AG20443 (cell line): ENCODE data around the gene GPR89A.
"Not testable (repeated sequence)": the region's sequence is repeated elsewhere in the genome, so short reads cannot be mapped to it uniquely, and the experiment has no call there.

Source experiments
- DNase-seq: peaks from one replicate; pipeline ENCODE4 v3.0.0; 2012; ENCODE audit warnings: low spot score, mixed read lengths

Gene GPR89A

GRCh38 chr1:145686078-145686477, 78.3 kb downstream of the GPR89A start:
- not testable (repeated sequence) for DNase-seq

DNA sequence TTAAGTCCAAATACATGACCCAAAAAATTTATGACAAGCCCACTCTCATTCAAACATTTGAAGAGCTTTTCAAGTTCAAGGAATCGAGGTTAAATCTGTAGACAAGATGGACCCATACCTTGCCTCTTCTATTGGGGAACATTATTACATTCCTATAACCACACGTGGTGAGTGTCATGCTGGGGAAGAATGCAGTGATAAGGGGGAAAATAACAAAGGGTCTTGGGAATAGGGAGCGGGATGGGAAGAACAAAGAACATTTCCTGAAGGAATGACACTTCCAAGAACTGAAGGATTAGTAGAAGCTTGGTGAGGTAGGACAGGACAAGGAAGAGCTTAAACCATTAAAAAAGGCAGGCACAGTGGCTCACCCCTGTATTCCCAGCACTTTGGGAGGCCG, 80.5 kb downstream of the GPR89A start:
- no peak for DNase-seq

- DNase-seq, result no peak
Measured at GRCh38 chr1:145688924-145689323, 81.1 kb downstream of the GPR89A start.

DNA sequence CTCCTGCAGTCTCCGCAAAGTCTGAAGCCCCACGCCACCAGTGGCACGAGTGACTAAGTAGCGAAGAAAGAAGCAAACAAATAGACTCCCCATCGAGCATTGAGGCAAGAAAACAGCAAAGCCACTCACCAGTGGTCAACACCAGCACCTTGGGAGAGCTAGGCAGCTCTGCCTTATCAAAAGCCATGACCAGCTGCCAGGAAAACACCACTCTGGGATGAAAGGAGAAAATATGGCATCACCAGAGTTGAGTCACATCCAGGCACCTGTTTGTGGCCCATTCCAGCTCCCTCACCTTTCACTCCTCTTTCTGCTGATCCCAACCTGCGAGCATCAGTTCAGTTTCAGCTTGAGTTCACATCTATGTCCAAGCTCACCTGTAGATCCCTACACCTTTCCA, 82.1 kb downstream of the GPR89A start:
- DNase-seq, result no peak

- DNase-seq, result peak; percentile 83
Measured at GRCh38 chr1:145690587-145691558, 83.1 kb downstream of the GPR89A start.

GRCh38 chr1:145692785-145693443, 85.1 kb downstream of the GPR89A start:
- DNase-seq, result no peak

DNA sequence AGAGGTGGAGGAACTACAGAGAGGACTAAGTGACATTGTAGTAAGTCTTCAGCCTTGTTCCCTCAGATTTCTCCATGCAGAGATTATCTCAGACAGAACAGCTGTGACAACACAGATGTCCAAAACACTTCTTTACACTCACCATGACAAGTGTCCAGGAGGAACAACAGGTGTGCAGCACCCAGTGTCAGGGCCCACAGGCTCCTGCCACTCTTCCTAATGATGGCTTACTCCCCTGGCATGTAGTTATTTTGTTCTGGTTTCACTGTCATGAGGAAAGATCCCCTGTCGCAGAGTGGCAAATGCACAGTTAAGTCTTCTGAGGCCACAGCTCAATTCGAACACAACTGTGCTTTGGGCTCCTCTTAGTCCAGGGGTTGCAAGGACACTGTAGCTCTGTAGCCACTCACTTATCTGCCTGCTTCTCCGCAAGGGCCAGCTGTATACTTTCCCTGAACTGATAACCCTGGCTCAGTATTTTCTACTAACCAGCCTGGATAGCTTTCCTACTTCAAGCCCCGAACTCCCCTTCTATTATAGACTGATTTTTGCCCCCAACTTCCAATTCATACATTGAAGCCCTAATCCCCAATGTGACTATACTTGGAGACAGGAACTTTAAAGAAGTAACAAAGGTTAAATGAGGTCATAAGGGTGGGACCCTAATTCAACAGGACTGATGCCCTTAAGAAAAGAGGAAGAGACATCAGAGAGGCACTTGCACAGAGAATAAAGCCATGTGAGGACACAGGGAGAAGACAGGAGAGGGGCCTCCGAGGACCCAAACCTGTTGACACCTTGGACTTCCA, 88.2 kb downstream of the GPR89A start:
- DNase-seq, result no peak

DNA sequence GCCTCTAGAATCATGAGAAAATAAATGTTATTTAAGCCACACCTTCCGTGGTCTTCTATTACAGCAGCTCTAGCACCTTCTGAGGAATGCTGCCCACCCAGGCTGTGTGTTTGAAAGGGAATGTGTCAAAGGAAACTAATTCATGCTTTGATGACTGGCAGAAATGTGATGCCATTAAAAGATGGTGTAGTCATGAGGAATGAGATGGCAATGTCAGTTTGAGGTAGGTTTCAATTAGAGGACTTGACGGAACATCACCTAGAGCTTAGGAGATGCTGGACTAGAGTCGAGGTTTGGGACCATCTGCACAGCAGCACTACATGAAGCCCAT, 88.8 kb downstream of the GPR89A start:
- no peak for DNase-seq

DNA sequence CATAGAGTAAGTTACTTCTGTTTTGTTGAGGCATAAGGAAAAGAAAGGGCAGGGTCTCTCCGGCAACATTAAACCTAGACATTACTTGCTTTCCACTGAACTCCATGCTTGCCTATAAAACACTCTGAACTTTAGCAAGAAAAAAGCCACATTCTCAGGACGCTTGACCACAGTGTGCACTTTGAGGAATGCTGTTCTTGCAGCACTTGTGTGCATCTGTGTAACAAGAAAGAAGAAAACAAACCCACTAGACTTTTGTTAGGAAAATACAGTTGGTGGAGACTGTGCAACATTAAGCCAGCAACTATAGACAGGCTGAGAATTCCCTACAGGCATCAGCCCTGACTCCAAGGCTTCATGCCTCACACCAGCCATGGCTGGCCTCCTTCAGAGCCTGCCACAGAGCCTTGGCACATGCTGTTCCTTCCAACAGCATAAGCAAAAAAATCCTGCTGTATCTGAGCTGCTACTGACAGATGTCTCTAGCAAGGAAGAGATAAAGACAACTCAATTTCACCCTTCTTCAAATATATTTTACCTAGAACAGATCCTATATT, 93.6 kb downstream of the GPR89A start:
- DNase-seq, result no peak

GRCh38 chr1:145702052-145702451, 94.3 kb downstream of the GPR89A start:
- no peak for DNase-seq

DNA sequence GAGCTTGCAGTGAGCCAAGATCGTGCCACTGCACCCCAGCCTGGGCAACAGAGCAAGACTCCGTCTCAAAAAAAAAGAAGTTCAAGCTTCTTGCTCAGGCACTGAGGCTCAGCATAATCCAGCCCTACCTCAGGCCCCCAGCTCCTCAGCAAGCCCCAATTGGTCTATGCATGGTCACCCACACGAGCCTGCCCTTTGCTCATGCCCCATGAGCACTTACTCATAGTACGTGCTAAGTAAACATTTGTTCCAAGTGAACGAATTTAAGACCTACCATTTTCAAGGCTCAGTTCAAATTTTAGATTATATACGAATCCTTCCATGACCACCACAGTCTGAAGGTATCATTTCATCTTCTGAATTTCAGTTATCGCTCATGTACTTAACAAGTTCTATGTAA, 95.0 kb downstream of the GPR89A start:
- no peak for DNase-seq

DNA sequence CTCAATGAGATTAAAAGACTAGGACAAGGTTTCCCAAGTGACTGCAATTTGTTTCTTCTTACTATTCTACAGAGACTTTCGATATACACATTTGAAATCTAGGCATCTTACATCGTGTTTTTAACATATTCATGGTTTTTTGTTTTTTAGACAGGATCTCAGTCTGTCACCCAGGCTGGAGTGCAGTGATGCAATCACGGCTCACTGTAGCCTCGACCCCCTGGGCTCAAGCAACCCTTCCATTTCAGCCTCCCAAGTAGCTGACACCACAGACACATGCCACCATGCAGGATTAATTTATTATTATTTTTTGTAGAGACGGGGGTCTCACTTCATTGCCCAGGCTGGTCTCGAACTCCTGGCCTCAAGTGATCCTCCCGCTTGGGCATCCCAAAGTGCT, 97.8 kb downstream of the GPR89A start:
- no peak for DNase-seq

- peak; percentile 66 for DNase-seq
Measured at GRCh38 chr1:145706086-145706664, 98.4 kb downstream of the GPR89A start.

- DNase-seq, result no peak
Measured at GRCh38 chr1:145707183-145707867, 99.5 kb downstream of the GPR89A start, which contains the start of gene PDZK1. PDZK1 (minus strand) TSS chr1:145707368; CDS start chr1:145688021, 19,347 bp downstream.

- peak; percentile 18 for DNase-seq
Measured at GRCh38 chr1:145708063-145708462, 100.3 kb downstream of the GPR89A start.

GRCh38 chr1:145710291-145711027, 102.7 kb downstream of the GPR89A start:
- DNase-seq, result no peak

DNA sequence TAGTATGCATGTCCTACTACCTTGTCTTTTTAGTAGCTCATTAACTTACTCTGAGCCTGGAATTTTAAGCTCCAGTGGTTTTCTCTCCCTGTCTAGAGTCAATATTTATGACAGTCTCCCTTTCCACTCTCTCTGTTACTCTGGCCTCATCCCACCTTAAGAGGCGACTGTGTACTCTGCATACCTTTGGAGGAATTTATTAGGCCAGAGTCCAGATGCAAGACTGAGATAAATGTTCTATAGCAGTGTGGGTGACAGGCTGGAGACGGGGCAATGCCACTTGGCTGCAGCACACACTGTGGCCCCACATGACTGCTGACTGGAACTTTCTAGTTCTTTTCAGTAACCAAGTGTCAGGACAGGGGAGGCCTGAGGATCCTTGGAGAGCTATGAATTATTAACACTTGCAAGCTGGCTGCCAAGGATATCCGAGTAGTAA, 103.4 kb downstream of the GPR89A start:
- DNase-seq, result no peak

DNA sequence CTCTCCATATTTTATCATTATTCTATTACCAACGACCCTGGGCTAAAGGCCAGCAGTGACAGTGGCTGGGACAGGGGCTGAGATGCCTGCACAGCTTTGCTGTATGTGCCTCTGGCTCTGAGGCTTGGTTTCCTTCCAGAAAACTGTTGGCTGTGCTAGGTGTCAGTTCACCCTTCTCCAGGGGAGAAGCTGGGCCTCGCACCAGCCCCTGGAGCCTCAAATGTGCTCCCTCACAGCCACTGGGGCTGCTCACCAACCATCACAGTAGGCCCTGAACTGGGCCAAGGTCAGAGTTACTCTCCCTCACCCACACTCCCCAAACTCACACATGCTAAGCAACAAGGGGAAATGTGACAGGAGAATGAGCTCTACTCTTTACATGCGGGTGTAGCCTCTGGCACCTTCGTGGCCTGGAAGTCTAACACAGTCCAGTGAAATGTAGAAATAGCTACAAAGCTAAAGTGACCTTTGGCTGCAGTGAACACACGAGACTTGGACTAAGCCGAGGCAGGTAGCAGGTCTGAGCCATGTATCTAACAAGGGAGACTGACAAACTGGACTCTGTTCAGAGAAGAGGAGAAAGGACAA, 106.8 kb downstream of the GPR89A start:
- no peak for DNase-seq

GRCh38 chr1:145716641-145717345, 109.0 kb downstream of the GPR89A start:
- no peak for DNase-seq
